ENCODE results near the gene CYP2W1. TPM values are rescaled to one million over a fixed set of nuclear protein-coding genes. Genes with fewer than 3 reads are reported as not detected.

The CYP2W1 gene
- total RNA-seq, 1 donor from 2014 or later, result not detected

GRCh38 chr7:988963-989529 lies 6.1 kb downstream of the CYP2W1 start:
- Mint-ChIP-seq H3K36me3 (ENCODE audit: low read depth) (no peaks in the 10 kb centered on the region), H3K4me3 (no peak overlapping the region), H3K27me3 (peaks cover 4% of the 10 kb centered on the region), H3K9me3 (no peaks in the 10 kb centered on the region), H3K4me1 (peaks cover 6% of the 10 kb centered on the region), H3K27ac (no peak overlapping the region)
- ChIA-PET CTCF (no interaction called here), POLR2A (interaction anchor here (0.6 to 2.1 kb wide), 2 partner anchors 13 to 19 kb away, joined by 5 to 10 read pairs; partner anchors contain the start of gene COX19)
- ATAC-seq (ENCODE audit: low read depth) (no peak), DNase-seq (no peak)
- intact Hi-C loops (cut with micrococcal nuclease), result no loop called here
- no peak for TF ChIP-seq CTCF (IDR thresholded peaks at IDR 0.05)

GRCh38 chr7:990352-990932 lies 7.5 kb downstream of the CYP2W1 start:
- ATAC-seq (ENCODE audit: low read depth) (no peak), DNase-seq (no peak)
- Mint-ChIP-seq H3K4me3 (no peak overlapping the region), H3K4me1 (peaks cover 11% of the 10 kb centered on the region), H3K27ac (no peak overlapping the region), H3K27me3 (peaks cover 4% of the 10 kb centered on the region), H3K9me3 (no peaks in the 10 kb centered on the region), H3K36me3 (ENCODE audit: low read depth) (no peaks in the 10 kb centered on the region)
- ChIA-PET CTCF (interaction anchor here (1.2 to 10.0 kb wide), 2 partner anchors 73 to 187 kb away, joined by 3 to 331 read pairs; no protein-coding TSS in a partner anchor), POLR2A (interaction anchor here (0.5 to 3.7 kb wide), 2 partner anchors 15 to 150 kb away, joined by 3 to 22 read pairs; partner anchors contain the start of gene COX19)
- TF ChIP-seq CTCF (IDR thresholded peaks at IDR 0.05), result no peak
- intact Hi-C loops (cut with micrococcal nuclease), result loop anchor here (5.0 kb wide), 3 partner anchors 37 to 152 kb away; partner anchors contain the start of gene GPER1

- ChIA-PET POLR2A (interaction anchor here (0.5 to 5.2 kb wide), 3 partner anchors 16 to 150 kb away, joined by 3 to 76 read pairs (median 22); partner anchors contain the start of gene COX19), CTCF (interaction anchor here (1.2 to 10.0 kb wide), 2 partner anchors 72 to 186 kb away, joined by 3 to 331 read pairs; no protein-coding TSS in a partner anchor)
- ATAC-seq (ENCODE audit: low read depth), result no peak
- peaks cover 11% of the 10 kb centered on the region for H3K4me1 Mint-ChIP-seq
- no peak for TF ChIP-seq CTCF (IDR thresholded peaks at IDR 0.05)
- H3K9me3 Mint-ChIP-seq, result no peaks in the 10 kb centered on the region
- H3K36me3 Mint-ChIP-seq (ENCODE audit: low read depth), result no peaks in the 10 kb centered on the region
- peaks cover 4% of the 10 kb centered on the region for H3K27me3 Mint-ChIP-seq
- intact Hi-C loops (cut with micrococcal nuclease), result loop anchor here (5.0 kb wide), 3 partner anchors 36 to 151 kb away; partner anchors contain the start of gene GPER1
- no peak overlapping the region for H3K4me3 Mint-ChIP-seq
- no peak overlapping the region for H3K27ac Mint-ChIP-seq
- DNase-seq, result no peak
Measured at GRCh38 chr7:990933-991728, 8.2 kb downstream of the CYP2W1 start.

GRCh38 chr7:991729-992656 lies 9.0 kb downstream of the CYP2W1 start:
- DNase-seq, result no peak
- Mint-ChIP-seq H3K36me3 (ENCODE audit: low read depth) (peaks cover 4% of the 10 kb centered on the region), H3K4me3 (no peak overlapping the region), H3K4me1 (peaks cover 11% of the 10 kb centered on the region), H3K9me3 (no peaks in the 10 kb centered on the region), H3K27ac (no peak overlapping the region), H3K27me3 (no peaks in the 10 kb centered on the region)
- no peak for TF ChIP-seq CTCF (IDR thresholded peaks at IDR 0.05)
- ATAC-seq (ENCODE audit: low read depth), result no peak
- ChIA-PET CTCF (interaction anchor here (1.2 to 10.0 kb wide), 26 partner anchors 10 to 192 kb away, joined by 3 to 331 read pairs (median 8); partner anchors contain the start of genes COX19, CYP2W1 and GPR146), POLR2A (interaction anchor here (0.6 to 5.2 kb wide), 10 partner anchors 13 to 149 kb away, joined by 3 to 76 read pairs (median 4); partner anchors contain the start of genes COX19 and GET4)
- intact Hi-C loops (cut with micrococcal nuclease), result loop anchor here (5.0 kb wide), 3 partner anchors 35 to 150 kb away; partner anchors contain the start of gene GPER1

Data from activated B cell treated with CpG ODN at 0.5 μM for 24 hours (primary cell).